Activated CD8-positive, alpha-beta memory T cell treated with anti-CD3 and anti-CD28 coated beads for 1 hour (primary cell): ENCODE data around the gene ART4.
A peak's percentile ranks its signal among the peaks of the same experiment; 100 is the strongest.

Experiments
- DNase-seq, 2 donors: peaks; one replicate each; pipeline ENCODE4 v3.0.0-alpha.2; 2020; ENCODE audit warnings: low read depth in 1 of 2; ENCODE audit errors: extremely low read depth in 1 of 2

Gene ART4

DNA sequence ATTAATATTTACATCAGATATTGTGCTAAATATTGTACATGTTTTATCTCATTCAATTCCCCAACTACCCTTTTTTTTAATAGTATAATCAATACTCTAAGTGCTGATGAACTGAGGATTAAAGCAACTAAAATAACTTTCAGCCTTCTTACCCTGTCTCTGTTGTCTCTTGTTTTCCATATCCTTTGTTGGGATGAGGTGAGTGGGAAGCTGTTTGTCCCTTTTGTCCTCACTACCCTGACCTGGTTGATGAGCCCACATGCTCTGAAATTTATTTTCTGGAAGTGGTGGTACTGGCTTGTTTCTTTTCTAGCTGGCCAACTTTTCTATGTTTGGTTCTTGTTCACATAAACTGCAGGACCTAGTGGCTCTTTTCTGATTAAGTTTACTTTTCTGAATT is 9.6 kb upstream of the ART4 start:
- no peak for DNase-seq

DNA sequence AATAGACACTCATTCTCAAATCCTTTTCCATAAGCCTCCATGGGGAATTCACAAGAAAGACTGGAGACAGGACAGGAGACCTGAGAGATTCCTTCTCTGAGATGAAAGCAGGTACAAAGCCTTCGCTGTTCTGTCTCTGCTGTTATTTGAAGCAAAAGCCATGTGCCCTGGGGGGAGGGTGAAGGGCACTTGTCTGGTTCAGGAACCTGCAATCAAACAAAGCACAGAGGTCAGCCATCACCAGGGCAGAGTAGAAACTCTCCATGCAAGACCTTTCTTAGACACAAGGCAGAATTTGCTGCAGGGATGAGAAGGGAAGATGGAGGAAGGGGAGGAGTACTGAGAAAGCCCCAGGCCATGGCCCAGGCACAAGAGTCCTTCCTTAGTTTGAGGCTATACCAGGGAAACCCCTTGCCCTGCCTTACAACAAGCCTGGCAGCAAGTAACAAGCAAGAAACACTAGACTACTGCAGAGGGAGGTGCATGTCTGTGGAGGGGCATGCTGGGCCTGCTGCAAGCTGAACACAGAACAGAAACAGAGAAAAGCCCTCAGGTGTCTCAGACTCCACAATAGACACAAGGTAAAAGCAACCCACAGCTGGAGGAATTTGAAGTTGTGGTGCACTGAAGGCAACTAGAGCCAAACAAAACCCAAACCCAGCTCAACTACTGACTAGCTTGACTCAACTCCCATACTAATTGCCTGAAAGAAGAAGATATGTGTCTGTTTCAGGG is 7.8 kb upstream of the ART4 start:
- DNase-seq: no peak

DNA sequence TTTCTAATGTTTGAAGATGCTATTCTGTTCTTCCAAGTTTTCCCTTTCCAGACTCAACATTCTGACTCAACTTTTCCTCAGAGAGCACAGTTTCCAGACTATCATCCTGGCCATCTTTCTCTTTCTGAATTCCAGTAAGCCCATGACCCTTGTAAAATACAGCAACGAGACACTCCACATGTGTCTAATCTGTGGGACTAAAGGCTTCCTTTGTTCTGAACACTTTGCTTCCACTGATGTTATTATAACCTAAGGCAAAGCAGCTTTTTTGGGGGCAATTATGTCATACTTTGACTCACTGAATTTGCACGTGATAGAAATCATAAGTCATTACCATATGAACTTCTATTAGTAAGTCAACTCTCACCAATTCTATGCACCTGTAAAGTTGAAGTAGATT is 6.3 kb upstream of the ART4 start:
- no peak for DNase-seq

DNA sequence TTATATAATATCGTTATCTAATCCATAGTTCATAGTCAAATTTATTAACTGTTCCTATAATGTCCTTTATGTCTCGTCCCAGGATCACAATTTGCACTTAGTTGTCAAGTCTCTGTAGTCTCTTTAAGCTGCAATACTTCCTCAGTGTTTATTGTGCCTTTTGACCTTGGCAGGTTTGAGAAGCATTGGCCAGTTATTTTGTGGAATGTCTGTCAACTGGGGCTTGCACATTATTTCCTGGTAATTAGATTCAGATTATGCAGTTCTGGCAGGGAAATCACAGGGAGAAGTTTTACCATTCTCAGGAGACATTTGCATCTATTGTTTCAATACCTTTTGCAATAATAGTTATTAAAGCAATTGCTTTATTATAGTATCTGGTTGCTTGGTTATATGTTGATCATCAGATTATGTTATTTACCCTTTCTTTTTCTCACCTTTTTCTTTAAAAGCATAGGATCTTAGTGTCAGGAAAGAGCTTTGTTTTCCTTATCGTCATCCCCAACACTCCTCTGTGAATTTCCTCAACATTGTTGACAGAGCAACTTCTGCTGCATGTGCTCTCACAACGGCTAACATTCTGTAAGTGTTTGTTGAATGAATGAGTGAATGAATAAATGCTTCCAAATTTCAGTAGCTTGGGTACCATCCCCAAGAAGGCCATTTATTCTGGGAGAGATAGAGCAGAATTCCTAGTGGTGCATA is 3.7 kb upstream of the ART4 start:
- DNase-seq: no peak

DNA sequence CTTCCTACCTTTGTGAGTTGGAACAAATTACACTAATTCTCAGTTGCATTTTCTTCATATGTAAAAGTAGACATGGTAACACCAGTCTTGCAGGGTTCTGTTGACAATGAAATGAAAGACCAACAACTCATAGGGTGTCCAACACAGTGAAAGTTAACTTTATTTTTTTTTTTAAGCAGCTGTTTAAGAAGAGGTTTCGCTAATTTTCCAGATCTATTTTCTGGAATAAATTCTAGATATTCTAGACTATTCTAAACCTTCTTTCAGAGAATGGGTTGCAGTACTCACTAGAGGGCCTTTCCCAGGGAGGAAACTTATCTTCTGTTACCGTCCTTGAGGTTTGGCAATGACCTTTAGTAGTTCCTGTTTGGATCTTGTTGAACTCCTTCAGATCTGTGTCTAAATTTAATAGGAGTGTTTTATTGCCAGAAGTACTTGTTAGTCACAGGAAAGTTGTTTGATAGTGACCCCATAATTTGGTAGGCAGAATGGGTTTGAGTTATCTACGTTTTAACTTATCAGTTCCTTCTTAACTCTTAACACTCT is 2.8 kb upstream of the ART4 start:
- DNase-seq: no peak

DNA sequence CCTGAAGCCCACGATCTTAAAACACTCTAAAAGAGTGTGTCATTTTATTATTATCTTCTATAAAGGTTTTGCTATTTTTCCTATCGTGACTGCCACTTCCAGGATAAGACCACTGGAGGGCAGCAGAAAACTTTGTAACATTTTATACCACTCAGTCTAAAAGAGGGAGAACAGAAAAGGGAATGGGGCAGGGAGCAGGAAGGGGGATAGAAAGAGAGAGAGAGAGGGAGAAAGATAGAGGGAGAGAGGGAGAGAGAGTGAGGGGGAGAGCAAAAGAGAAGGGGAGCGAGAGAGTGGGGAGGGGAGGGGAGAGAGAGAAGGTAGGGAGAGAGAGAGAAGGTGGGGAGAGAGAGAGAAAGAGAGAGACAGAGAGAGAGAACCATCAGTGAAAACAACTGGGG is 2.0 kb upstream of the ART4 start:
- peak in 1 of 2 donors; percentile 18 for DNase-seq

DNA sequence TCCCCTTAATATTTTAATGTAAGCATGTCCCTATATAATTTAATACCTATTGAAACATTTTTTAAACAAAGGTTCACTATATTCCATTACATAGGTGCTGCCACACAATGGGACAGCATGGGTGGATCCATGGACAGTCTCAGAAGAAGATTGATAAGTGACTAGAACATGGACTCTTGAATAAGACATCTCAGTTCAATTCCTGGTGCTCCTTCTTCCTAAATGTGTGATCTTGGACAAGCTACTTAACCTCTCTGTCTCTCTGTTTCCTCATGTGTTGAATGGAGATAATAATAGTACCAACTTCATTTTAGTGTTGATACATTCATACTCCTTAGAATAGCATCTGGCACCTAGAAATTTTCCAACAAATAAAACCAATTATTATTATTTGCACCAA is 1.1 kb upstream of the ART4 start:
- no peak for DNase-seq

DNA sequence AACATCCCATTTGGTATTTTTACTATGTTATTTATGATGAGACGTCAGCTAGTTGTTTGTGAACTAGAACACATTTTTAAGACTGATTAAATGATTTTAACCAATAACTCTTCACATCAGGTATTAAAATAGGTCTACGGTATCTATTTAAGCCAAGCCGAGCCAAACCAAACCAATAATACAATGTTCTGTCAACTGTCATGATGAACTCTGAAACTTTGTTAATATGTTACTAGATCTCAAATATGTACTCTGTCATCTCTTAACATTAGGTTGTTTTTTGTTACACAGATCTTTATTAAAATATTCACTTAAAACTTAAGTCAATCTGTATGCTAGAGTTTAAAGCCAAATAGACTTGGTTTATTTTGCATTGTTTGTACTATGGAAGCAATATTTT is 1.0 kb downstream of the ART4 start:
- DNase-seq: no peak

DNA sequence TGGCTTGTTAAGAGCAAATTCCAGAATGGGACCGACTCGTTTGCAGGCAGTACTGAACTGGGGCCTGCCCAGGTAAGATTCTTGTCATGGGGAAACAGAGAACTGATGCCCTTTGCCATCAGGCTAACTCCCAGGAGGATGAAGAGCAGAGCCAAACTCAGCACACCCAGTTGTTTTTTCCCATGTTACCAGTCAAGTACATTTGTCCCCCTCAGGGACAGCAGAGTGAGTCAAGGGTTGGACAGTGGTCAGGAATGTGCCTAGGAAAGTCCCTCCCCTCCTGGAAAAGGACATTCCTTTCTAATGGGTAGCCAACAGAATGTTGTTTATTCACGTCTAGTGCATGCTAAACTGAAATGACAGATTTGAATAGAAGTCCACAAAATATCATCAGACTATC is 1.6 kb downstream of the ART4 start:
- DNase-seq: no peak

DNA sequence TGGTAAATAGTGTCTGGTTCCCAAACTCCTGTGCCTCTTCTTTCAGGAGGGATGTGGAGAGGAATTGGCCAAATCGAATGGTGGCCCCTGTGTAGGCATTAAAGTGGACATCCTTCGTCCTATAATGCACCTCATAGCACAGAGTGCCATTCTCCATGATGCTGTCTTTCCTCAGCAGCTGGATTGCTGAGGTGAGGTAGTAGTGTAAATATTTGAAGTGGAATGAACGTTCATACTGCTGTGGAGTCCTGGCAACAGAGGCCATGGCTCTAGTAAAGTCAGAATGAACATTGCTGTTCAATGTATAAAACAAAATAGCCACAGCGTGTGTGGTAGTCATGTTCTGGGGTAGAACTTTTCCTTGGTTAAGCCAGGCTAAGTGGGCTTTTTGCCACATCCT is 2.7 kb downstream of the ART4 start:
- DNase-seq: no peak

DNA sequence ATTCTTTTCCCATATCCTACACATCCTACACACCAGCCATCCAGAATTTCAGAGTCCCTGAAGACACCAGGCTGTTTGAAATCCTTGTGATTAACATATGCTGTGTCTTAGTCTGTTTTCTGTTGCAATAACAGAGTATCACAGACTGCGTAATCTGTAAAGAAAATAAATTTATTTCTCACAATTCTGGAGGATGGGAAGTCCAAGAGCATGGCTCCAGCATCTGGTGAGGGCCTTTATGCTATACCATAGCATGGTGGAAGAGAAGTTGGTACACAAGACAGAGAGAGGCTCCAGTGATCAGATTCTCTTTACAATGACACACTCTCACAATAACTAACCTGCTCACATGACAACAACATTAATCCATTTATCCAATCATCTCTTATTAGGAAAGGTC is 4.1 kb downstream of the ART4 start:
- DNase-seq: no peak

DNA sequence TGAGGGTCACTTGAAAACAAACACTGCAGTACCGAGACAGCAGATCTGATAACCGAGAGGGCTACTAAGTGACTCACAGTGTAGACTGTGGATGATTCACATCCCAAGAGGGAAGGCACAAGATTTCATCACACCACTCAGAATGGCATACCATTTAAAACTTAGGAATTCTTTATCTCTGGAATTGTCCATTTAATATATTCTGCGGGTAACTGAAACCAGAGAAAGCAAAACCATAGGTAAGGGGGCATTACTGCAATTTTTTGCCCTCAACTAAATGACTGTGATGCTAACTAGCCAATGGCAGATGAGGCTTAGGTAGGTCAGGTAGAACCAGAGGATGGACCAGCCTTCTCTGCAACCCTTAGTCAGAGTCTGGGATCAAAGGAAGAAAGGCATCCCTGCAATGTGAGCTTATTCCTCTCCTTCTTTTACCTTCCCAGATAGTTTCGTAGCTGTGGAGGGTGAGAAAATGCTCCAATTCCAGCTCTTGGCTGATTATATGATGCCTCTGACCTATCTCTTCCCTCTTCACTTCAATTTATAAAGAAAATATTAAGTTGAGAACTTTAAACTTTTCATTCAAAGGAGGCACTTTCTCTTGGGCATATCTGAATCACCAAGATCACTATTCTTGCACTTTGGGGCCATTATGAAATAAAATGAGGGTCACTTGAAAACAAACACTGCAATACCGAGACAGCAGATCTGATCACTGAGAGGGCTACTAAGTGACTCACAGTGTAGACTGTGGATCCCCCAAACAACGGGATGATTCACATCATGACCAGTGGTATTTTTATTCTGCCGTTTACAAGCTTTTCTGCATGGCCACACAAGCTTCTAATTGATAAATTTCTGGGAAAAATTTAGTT is 6.8 kb downstream of the ART4 start:
- DNase-seq: no peak

DNA sequence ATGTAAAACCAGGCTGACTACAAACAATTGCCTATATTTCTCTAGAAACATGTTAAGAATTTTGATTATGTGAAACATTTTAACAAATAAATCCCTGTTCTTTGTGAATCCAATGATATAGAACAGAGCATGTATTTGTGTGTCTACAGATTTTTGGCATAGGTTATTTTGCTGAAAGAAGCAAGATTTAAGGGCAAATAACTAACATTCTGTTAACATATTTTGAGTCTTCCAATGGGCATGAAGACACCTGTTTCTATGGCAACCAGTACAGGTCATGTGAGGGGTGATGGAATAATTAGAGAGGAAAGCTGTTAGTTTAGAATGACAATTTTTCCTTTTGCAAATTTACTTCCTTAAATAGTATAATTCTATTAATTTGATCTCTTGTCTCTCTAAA is 8.8 kb downstream of the ART4 start:
- DNase-seq: no peak

DNA sequence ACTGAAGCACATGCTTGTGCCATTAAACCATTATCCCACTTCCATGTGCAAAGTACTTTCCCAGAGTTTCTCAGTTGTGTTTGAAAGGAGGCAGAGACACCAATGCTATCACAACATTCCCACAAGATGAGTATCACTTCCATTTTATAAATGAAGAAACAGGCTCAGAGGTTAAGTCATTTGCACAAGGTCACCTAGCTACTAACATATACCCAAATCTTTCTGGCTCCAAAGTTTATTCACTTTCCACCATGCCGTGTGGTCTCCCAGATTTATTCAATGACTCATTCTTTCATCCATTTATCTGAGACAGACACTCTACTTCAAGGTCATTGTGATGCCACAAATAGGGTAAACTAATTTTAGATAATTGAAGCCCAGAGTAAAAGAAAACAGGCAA is 9.4 kb downstream of the ART4 start:
- DNase-seq: no peak

DNA sequence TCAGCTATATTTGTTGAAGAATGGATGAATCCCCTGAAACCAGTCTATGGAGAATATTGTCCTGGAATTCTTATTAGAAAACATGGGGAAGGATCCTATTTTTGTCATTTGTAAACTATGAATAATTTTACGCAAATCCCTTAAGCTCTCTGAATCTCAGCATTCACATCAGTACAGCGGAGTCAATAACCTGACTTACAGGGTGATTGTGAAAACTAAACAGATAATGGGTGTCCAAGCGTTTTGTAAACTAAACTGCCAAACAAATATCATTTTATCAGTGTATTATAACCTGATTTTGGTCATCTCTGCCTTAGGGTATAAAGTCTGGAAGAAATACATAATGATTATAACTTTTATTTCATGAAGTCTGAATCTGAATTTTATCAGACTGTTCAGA is 10.0 kb downstream of the ART4 start:
- DNase-seq: no peak

DNA sequence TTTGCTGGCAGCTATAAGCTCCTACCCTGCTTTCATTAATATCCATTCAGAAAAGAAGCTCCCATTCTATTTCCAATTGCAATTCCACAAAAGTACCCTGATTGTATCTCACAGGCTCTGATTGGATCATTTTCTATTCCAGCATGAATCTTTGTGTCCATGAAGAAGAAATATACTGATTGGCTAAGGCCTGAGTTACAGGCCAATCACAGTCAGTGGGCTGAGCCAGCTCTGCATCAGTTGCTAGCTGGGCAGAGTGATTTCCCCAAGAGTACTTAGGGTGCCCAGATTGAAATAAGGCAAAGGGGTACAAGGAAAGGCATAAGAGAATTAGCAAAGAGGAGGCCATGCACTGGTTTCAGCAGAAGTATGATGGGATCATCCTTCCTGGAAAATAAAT is 14.4 kb downstream of the ART4 start:
- no peak for DNase-seq

DNA sequence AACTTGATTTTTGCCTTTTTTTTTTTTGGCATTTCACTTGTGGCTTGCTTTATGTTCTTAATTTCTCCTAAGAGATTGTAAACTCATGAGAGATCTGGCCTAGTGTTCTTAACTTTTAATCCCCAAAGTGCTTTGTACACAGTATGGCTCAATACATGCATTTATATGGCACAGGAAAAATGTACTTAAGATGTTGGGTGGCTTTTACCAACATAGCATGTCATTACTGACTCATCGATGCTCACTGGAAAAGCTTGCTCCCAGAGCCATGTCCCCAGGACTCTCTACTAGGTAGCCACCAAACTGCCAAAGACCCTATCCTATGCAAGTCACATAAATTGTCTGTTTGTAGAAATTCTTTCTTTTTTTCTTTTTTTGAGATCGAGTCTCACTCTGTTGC is 16.3 kb downstream of the ART4 start:
- no peak for DNase-seq

DNA sequence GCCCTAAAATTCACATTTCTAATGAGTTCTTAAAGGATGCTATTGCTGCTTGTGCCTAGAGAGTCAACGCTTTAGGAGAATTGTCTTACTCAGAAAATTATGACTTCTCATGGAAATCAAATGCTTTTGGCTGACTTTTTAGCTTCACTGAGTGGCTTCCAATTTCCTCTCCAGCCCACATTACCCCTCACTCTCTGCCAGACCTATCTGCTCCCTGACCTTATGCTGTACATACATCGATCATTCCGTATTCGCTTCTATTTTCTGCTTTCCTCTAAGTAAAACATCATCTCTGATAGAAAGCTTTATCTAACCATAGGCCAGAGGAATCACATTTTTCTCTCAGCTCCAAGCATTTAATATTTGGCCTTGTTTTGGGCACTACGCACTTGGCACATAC is 16.8 kb downstream of the ART4 start:
- DNase-seq: no peak

DNA sequence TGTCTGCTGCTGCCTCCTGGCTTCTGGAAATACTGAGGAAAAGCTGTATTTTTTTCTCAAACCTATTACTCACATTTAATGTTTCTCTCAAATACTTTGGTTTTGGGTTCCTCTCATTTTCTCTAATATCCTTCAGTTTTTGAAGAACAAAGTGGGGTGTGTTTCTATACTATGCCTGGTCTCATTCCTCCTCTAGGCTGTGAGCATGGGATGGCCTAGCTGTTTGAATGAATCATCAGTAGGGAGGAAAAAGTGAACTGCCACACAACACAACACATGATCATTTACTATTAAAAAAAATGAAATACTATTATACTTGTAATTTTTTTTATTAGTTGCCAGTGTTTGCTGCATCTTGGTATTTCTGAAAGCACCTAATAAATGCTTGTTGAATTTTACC is 18.1 kb downstream of the ART4 start:
- DNase-seq: no peak

DNA sequence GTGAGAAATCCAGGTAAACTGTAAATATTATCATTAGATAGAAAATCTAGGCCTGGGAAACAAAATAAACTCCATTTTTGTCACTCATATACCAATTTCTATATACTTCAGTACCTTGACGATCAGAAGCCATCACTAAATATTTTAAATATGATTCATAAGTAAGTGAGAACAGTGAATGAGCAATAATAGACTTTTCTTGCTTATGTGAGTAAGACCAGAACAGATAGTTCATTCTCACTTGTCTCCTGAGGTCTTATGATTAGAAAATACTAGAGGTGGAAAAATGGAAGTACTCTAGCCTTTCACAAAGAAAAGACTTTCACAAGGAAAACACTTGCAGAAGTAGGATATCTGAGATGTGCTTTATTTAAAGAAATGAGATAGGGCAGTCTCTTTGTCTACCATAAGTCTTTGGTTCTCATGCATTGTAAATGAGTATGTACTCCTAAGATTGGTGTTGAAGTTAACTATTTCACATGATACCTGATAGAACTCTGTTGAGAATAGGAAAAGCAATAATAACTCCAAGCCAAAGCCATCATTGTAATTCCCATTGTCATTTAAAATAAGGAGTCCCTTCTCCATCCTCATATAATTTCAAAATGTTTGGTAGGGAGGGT is 19.2 kb downstream of the ART4 start:
- no peak for DNase-seq

DNA sequence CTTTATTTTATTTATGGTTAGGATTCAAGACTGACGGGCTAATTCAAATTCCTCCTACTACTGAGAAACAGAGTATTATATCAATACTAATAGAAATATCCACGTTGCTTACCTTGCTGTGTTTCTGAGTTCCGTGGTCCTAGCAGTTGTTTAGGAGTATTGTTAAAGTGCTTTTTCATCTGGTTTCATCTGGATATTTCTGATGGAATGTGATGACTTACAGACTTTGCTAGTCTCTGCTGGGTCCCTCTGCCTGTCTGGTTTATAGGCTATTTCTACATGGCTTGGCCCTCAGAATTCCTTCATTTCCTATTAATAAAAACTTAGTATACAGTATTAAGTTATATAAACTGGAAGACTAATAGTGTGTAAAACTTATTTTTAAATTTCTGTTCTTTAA is 29.3 kb downstream of the ART4 start, which contains the start of gene SMCO3:
SMCO3 (minus strand) TSS at position 169 of the 400 bp plus-strand sequence. CDS start 7,502 bp downstream, outside the sequence.
- DNase-seq: no peak
